T-helper 1 cell treated with Interleukin-12 subunit alpha and Interleukin-12 subunit beta and Interleukin-4 antibody, amounts not matched to agents 30 μg/mL and 1 μg/mL, for 36 hours (primary cell): ENCODE data around the gene SCN8A.
"Not testable (repeated sequence)": the region's sequence is repeated elsewhere in the genome, so short reads cannot be mapped to it uniquely, and the experiment has no call there.

Experiments used
- H3K27ac Mint-ChIP-seq: one replicate; pipeline ENCODE4 v1.8.0; 2021; ENCODE audit warnings: mild to moderate bottlenecking, mixed read lengths
- H3K27me3 Mint-ChIP-seq: one replicate; pipeline ENCODE4 v1.8.0; 2021; ENCODE audit warnings: low read depth, mixed read lengths
- H3K36me3 Mint-ChIP-seq: one replicate; pipeline ENCODE4 v1.8.0; 2021; ENCODE audit warnings: low read depth, mixed read lengths
- H3K4me1 Mint-ChIP-seq: one replicate; pipeline ENCODE4 v1.8.0; 2021; ENCODE audit warnings: low read depth, mixed read lengths
- H3K4me3 Mint-ChIP-seq: one replicate; pipeline ENCODE4 v1.8.0; 2021; ENCODE audit warnings: mild to moderate bottlenecking, moderate library complexity, mixed read lengths
- H3K9me3 Mint-ChIP-seq: one replicate; pipeline ENCODE4 v1.8.0; 2021; ENCODE audit warnings: mixed read lengths

The SCN8A gene

DNA sequence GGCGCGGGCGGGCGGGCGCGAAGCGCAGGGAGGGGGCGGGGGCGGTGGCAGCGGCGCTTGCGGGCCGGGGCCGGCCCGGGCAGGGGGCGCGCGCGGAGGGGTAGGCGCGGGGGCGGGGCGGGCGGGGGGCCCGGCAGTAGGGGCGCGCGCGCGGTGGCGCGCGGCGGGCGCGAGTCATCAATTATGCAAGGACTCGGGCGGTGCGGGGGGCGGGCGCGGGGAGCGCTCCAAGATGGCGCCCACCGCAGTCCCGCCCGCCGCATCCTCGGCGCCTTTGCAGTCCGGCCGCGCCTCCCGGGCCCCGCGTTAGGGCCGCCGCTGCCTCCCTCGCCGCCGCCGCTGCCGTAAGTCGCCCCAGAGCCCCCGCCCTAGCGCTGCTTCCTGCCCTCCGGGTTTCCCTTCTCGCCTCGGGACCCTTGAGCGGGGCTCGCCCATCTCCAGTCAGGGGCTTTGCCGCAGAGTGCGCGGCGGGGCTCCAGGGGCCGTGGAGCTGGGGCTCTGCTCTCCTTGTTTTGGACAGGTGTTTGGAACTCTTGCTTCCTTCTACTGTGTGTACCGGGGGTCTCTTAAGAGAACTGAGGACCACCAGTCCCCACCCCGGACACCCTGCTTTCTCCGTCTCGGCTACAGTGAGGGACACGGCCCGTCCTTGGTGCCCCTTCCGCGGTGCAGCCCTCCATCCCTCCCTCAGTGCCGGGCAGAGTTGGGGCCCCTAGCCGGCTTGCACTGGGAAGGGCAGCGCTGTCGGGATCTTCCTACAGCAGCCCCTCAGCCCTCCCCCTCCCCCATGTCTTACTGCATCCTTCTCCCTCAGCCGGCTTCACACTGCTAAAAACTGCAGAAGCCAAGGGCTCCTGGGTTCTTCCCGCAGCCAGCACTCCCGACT lies at the start of gene SCN8A:
SCN8A (plus strand) TSS at position 218 of the 886 bp plus-strand sequence. CDS start 71,585 bp downstream, outside the sequence.
- H3K27me3 Mint-ChIP-seq: peaks cover 70% of the 10 kb centered on the region
- no peaks in the 10 kb centered on the region for H3K9me3 Mint-ChIP-seq
- peaks cover 14% of the 10 kb centered on the region for H3K4me1 Mint-ChIP-seq
- H3K27ac Mint-ChIP-seq: peak within 1 kb of the TSS; percentile 16
- H3K4me3 Mint-ChIP-seq: peak within 1 kb of the TSS; percentile 86
- H3K36me3 Mint-ChIP-seq: no peaks in the 10 kb centered on the region

DNA sequence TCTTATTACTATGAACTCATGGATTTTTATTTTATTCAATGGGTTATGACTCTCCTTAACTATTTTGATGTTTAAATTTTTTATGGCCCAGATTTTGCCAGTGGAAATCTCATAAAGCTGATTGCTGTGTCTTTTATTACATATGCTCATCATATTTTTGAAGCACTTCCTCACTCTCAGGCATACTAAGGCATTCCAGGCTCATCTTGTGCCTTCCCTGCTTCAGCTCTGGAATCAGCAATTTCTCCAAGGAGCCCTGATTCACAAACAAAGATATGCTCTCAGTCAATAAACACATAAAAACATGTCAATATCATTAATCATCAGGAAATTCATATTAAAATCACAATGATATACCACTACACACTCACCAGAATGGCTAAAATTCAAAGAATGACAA lies 44.9 kb upstream of the SCN8A start:
- Mint-ChIP-seq H3K27ac (no peak overlapping the region), H3K36me3 (no peaks in the 10 kb centered on the region), H3K4me1 (no peaks in the 10 kb centered on the region), H3K4me3 (no peak overlapping the region), H3K27me3 (peaks cover 24% of the 10 kb centered on the region), H3K9me3 (no peaks in the 10 kb centered on the region)

DNA sequence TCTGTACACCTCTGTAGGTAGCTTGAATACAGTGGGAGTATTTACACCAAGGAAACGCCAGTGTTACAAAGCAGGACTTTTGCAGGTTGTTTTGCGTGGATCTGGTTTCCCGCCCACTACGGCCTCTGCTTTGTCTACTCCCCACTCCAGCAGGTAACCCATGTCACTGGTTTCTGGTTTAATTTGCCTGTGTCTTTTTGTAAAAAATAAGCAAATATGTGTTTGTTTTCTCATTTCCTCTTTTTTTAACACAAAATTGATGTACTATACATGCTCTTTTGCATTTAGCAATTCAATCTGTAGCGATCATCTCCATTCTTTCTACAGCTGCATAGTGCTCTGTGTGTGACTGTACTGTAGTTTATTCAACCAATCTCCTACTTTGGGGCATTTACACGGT lies 43.4 kb upstream of the SCN8A start:
- Mint-ChIP-seq H3K9me3 (no peaks in the 10 kb centered on the region), H3K4me1 (no peaks in the 10 kb centered on the region), H3K36me3 (no peaks in the 10 kb centered on the region), H3K27ac (no peak overlapping the region), H3K27me3 (peaks cover 25% of the 10 kb centered on the region), H3K4me3 (no peak overlapping the region)

DNA sequence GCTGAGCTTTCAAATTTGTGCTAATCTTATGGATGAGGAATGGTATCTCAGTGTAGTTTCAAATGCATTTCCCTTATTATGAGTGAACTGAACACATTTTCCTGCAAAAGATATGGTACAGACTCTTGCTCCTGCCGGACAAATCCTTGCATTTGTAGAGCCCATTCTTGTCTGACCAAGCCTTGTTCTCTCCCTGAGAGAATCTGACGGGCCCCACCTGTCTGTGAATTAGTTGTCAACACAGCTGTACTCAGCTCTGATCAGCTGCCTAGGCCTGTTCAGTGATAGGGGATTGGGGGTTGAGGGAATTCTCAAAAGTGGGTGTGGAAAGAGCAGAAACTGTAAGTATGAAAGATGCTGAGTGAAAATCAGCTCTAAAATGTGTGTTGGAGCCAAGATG lies 42.8 kb upstream of the SCN8A start:
- Mint-ChIP-seq H3K9me3 (no peaks in the 10 kb centered on the region), H3K4me3 (no peak overlapping the region), H3K4me1 (no peaks in the 10 kb centered on the region), H3K27me3 (peaks cover 29% of the 10 kb centered on the region), H3K36me3 (no peaks in the 10 kb centered on the region), H3K27ac (no peak overlapping the region)

DNA sequence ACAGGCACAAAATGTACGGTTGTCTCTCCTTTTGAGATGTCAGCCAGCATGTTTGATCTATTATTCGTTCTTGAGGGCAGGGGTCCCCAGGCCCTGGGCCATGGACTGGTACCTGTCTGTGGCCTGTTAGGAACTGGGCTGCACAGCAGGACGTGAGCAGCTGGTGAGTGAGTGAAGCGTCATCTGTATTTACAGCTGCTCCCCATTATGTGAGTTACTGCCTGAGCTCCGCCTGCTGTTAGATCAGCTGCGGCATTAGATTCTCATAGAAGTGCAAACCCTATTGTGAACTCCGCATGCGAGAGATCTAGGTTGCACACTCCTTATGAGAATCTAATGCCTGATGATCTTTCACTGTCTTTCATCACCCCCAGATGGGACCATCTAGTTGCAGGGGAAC lies 41.4 kb upstream of the SCN8A start:
- Mint-ChIP-seq H3K27me3 (peaks cover 41% of the 10 kb centered on the region), H3K27ac (no peak overlapping the region), H3K36me3 (no peaks in the 10 kb centered on the region), H3K4me3 (no peak overlapping the region), H3K4me1 (no peaks in the 10 kb centered on the region), H3K9me3 (no peaks in the 10 kb centered on the region)

DNA sequence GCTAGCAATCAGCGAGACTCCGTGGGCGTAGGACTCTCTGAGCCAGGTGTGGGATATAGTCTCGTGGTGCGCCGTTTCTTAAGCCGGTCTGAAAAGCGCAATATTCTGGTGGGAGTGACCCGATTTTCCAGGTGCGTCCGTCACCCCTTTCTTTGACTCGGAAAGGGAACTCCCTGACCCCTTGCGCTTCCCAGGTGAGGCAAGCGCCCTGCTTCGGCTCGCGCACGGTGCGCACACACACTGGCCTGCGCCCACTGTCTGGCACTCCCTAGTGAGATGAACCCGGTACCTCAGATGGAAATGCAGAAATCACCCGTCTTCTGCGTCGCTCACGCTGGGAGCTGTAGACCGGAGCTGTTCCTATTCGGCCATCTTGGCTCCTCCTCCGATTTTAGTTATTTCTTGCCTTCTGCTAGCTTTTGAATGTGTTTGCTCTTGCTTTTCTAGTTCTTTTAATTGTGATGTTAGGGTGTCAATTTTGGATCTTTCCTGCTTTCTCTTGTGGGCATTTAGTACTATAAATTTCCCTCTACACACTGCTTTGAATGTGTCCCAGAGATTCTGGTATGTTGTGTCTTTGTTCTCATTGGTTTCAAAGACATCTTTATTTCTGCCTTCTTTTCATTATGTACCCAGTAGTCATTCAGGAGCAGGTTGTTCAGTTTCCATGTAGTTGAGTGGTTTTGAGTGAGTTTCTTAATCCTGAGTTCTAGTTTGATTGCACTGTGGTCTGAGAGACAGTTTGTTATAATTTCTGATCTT lies 22.6 kb upstream of the SCN8A start:
- not testable (repeated sequence) for H3K27ac Mint-ChIP-seq, H3K9me3 Mint-ChIP-seq, H3K36me3 Mint-ChIP-seq, H3K4me3 Mint-ChIP-seq, H3K27me3 Mint-ChIP-seq, H3K4me1 Mint-ChIP-seq

DNA sequence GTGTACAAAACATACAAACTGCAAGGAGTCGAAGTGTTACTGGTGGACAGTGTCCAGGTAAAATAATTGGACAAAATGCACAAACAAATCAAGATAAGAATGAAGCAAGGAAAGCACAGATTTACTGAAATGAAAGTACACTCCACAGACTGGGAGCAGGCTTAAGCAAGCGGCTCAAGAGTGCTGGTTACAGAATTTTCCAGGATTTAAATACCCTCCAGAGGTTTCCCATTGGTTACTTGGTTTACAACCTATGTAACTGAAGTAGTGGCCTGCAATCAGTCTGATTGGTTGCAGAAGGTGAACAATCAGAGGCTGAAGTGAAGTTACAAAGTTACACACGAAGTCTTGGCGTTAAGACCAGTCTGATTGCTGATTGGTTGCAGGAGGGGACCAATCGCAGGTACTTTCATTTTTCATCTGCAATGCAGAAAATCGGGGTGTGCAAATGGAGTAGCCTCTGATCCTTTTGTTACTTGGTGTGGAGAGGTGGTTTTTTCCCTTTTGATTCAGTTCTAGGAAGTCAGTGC lies 11.6 kb upstream of the SCN8A start:
- Mint-ChIP-seq H3K4me3 (no peak overlapping the region), H3K4me1 (no peaks in the 10 kb centered on the region), H3K27me3 (peaks cover 23% of the 10 kb centered on the region), H3K36me3 (no peaks in the 10 kb centered on the region), H3K9me3 (no peaks in the 10 kb centered on the region), H3K27ac (no peak overlapping the region)

DNA sequence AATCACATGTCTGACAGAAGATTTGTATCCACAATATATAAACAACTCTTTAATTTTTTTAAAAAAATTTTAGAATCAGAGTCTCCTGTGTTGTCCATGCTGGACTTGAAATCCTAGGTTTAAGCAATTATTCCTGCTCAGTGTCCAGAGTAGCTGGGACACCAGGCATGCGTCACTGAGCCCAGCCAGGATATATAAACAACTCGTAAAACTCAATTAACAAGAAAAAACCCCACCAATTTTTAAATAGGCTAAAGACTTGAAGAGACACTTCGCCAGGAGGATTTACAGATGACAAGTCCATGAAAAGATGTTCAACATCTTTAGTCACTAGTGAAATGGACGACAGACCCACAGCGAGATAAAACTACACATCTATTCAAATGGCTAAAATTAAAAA lies 2.0 kb upstream of the SCN8A start:
- Mint-ChIP-seq H3K4me1 (peaks cover 14% of the 10 kb centered on the region), H3K27me3 (peaks cover 82% of the 10 kb centered on the region), H3K27ac (no peak overlapping the region), H3K4me3 (no peak overlapping the region), H3K36me3 (no peaks in the 10 kb centered on the region), H3K9me3 (no peaks in the 10 kb centered on the region)

DNA sequence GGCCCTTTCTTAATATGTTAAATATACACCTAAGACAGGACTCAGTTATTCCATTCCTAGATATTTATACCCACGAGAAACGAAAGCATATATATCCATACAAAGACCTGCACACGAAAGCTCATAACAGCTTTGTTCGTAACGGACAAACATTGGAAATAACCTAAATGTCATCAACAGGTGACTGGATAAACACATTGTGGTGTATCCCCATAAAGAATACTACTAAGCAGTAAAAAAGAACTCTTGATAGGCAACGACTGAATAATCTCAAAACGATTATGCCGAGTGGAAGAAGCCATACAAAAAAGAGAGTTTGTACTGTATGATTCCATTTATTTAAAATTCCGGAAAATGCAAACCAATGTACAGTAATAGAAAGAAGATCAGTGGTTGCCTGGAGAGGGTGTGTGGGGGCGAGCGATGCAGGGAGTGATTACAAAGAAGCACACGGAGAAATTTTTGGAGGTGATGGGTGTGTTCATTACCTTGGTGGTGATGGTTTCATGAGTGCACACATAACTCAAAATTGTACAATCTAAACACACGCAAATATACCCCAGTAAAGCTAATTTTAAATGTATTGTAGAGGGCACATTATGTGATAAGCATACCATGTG lies 1.4 kb upstream of the SCN8A start:
- Mint-ChIP-seq H3K9me3 (no peaks in the 10 kb centered on the region), H3K4me1 (peaks cover 14% of the 10 kb centered on the region), H3K36me3 (no peaks in the 10 kb centered on the region), H3K4me3 (peak overlapping the region; percentile 86), H3K27me3 (peaks cover 76% of the 10 kb centered on the region), H3K27ac (no peak overlapping the region)

DNA sequence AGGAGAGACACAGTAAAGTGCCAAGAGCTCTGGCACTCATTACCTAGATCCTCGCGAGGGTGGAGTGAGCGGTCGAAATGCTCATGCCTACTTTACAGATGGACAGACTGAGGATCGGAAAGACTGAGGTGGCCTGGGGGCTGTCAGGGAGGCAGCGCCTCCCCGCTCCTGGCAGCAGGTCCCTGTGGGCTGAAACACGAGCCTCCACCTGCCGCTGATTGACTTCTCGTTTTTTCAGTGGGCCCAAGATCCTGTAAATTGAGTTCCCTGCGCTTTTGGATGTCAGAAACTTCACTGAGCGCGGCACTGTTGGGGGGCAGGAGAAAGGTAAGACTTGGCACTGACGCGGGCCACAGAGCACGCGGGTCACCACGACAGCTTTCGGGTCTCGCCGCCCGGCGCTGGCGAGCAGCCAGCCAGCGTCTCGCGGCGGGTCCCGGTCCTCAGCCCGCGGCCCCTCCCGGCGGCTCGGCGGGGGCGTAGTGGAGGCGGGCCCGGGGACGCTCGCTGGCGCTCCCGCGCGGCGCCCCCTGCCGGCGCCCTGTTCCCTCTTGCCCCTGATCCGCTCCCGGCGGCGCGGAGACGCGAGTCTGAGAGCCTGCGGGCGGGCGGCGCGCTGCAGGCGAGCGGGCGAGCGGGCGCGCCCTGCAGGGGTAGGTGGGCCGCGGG lies 552 bp upstream of the SCN8A start:
- no peaks in the 10 kb centered on the region for H3K9me3 Mint-ChIP-seq
- H3K4me1 Mint-ChIP-seq: peaks cover 14% of the 10 kb centered on the region
- peak overlapping the region; percentile 86 for H3K4me3 Mint-ChIP-seq
- peaks cover 72% of the 10 kb centered on the region for H3K27me3 Mint-ChIP-seq
- no peaks in the 10 kb centered on the region for H3K36me3 Mint-ChIP-seq
- peak overlapping the region; percentile 16 for H3K27ac Mint-ChIP-seq

DNA sequence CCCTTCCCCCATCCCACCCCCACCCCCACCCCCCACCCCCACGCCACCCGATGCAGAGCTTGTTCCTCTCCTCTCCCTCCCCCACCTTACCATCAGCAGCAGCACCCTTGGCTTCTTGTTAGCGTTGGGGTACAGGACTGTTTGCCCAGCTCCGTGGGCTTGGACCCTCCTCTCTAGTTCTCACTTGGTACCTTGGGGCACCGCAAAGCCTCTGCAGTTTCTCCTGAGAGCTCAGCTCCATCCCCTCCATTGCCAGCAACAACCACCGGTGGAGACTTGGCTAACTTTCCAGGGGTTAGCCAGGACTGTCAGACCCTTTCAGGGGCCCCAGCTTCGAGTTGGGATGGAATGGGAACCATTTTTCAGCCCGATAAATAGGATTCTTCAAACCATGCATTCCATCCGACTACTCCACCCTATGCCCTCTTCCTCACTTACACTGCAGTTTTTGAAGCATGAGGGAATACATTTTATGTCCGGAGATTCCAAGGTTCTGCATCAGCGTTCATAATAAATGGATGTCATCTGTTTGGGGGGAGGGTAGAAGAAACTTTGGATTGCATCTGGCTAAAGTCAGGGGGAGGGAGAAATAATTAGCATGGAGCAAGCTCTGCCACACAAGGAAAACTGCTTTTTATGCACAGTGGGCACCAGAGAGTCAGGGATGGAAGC lies 1.1 kb downstream of the SCN8A start:
- Mint-ChIP-seq H3K4me1 (peaks cover 14% of the 10 kb centered on the region), H3K27me3 (peaks cover 75% of the 10 kb centered on the region), H3K9me3 (no peaks in the 10 kb centered on the region), H3K36me3 (no peaks in the 10 kb centered on the region), H3K27ac (no peak overlapping the region), H3K4me3 (peak overlapping the region; percentile 79)

DNA sequence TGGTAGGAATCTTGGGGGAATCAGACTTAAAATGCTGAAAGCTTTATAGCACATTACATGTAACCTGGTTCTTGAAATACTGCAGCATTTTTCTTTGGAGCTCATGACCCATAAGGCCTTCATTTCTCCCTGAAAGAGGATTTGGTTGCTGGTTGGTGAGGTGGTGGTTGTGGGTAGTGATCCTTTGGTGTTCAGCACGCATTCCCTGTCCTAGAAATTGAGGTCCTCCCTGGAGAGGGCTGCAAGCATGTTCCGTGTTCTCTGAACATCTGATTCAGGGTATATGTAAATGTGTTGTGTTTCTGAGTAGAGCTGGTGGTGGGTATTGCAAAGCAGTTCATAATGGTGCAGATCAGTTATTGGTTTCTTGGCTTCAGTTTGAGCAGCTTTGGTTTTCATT lies 2.0 kb downstream of the SCN8A start:
- no peak overlapping the region for H3K4me3 Mint-ChIP-seq
- no peaks in the 10 kb centered on the region for H3K9me3 Mint-ChIP-seq
- H3K36me3 Mint-ChIP-seq: no peaks in the 10 kb centered on the region
- H3K27me3 Mint-ChIP-seq: peaks cover 70% of the 10 kb centered on the region
- peaks cover 14% of the 10 kb centered on the region for H3K4me1 Mint-ChIP-seq
- no peak overlapping the region for H3K27ac Mint-ChIP-seq

DNA sequence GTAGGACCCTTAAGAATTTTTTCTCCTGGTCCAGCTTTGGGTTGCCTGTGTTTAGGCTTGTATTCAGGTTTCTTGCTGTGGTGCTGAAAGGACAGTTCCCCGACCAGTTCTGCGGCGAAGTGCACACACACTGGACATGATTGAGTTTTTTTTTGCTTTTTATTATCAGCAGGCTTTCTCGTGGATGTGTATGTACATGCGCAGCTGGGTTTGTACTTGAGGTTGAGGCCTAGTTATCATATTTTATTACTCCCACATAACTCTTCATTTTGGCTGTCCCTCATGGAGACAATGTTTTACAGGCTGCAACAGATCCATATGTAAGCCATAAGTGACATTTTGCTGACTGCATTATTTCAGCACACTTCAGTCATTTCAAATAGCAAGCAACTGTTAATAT lies 2.5 kb downstream of the SCN8A start:
- no peaks in the 10 kb centered on the region for H3K9me3 Mint-ChIP-seq
- H3K4me3 Mint-ChIP-seq: no peak overlapping the region
- H3K4me1 Mint-ChIP-seq: peaks cover 14% of the 10 kb centered on the region
- no peak overlapping the region for H3K27ac Mint-ChIP-seq
- H3K36me3 Mint-ChIP-seq: no peaks in the 10 kb centered on the region
- peaks cover 67% of the 10 kb centered on the region for H3K27me3 Mint-ChIP-seq

DNA sequence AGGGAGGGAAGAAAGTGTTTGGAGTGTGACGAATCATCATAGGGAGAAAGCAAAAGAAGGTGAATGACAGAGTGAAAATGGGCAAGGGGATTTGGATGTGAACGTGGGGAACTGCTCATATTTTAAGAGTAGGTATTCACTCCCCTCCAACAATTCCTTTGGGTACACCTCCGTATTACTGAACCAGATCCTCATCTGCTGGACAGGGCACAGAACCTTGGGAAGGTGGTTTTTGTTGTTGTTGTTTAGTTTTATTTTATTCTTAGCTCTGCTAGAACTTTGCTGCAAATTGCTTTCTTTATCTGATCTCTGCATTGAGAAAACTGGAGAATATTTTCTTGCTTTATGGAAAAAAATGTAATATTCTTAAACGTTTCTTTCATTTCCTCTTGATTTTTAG lies 7.1 kb downstream of the SCN8A start:
- Mint-ChIP-seq H3K27ac (no peak overlapping the region), H3K4me1 (no peaks in the 10 kb centered on the region), H3K27me3 (peaks cover 41% of the 10 kb centered on the region), H3K36me3 (no peaks in the 10 kb centered on the region), H3K9me3 (no peaks in the 10 kb centered on the region), H3K4me3 (no peak overlapping the region)
